Activated CD4-positive, alpha-beta T cell treated with anti-CD3 and anti-CD28 coated beads for 24 hours (primary cell): ENCODE data around the gene DNAAF2.
"Not testable (repeated sequence)": the region's sequence is repeated elsewhere in the genome, so short reads cannot be mapped to it uniquely, and the experiment has no call there.

Experiments
- DNase-seq, 2 donors: peaks; one replicate each; pipeline ENCODE4 v3.0.0-alpha.2; 2020; ENCODE audit warnings: low read depth in 2 of 2

DNAAF2 gene

DNA sequence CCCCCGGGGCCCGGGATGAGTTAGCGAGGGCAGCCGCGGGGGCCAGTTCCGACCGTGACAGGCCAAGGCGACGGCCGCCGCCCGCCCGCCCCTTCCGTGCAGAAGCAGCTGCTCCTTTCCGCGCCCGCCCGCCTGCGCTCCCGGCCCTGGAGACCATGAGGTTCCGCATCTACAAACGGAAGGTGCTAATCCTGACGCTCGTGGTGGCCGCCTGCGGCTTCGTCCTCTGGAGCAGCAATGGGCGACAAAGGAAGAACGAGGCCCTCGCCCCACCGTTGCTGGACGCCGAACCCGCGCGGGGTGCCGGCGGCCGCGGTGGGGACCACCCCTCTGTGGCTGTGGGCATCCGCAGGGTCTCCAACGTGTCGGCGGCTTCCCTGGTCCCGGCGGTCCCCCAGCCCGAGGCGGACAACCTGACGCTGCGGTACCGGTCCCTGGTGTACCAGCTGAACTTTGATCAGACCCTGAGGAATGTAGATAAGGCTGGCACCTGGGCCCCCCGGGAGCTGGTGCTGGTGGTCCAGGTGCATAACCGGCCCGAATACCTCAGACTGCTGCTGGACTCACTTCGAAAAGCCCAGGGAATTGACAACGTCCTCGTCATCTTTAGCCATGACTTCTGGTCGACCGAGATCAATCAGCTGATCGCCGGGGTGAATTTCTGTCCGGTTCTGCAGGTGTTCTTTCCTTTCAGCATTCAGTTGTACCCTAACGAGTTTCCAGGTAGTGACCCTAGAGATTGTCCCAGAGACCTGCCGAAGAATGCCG is 13.7 kb downstream of the DNAAF2 start:
- peak; percentile 31 to 44 for DNase-seq

DNA sequence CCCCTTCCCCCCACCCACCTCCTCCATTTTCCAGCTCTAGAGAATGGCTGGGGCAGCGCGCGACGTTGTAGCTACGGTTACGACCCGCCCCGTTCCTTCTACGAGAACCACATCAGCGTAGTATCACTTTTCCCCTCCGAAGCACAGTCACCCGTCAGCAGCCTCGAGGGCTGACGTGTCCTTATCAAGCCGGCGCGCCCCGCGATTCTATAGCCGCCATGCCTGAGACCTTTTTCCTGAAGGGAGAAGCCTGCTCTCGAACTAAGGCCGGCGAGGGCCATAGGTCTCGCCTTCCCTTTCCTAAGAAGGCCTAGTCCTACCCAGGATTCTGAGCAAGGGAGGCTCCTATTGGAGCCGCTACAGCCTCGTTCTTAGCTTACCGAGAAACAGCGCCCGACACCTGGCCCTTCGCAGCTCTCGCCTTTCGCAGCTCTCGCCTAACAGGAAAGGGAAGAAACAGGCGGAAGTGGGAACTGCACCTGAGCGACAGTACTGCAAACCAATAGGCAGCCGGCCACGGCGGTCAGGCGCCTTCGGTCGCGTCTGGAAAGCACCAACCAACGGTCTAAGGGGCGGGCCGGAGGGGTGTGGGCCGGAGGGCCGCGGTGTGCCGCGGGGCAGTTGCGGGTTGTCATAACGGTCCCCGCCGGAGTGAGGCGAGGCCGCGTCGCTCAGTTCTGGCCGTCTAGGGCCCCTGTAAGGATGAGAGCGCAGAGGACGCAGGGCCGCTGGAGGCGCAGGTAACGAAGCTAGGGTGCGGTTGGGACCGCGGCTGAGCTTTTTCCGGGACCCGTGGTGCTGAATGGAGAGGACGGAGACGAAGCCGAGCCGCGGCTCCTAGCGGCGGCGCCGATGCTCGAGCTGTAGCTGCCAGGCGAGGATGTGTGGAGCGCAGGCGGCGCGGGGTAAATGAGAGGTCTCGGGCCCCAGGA is 14.6 kb downstream of the DNAAF2 start, which contains the start of the genes MGAT2 and RPL36AL:
Gene MGAT2 (plus strand): TSS at position 618 of the 932 bp plus-strand sequence. CDS start 470 bp downstream, outside the sequence.
Gene RPL36AL (minus strand): TSS at position 445 of the 932 bp plus-strand sequence. CDS start 1,522 bp downstream, outside the sequence.
- peak; percentile 88 to 93 for DNase-seq

DNA sequence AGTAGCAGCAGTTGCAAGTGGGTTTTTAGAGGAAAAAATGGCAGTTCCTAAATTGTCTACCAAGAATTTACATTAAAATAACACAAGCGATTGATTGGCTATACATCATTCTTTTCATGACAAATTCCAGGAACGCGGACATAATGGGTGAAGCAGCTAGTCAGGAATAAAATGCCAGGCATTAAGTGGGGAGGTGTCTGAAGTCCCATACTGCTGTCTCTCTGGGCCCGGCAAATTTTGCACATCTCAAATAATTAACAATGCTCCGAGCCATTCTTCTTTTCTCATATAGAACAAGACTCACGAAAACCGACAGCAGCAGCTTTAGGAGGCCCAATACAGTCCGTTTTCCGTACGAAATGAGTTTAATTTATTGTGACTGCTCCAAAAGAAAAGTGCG is 15.3 kb downstream of the DNAAF2 start:
- no peak for DNase-seq

DNA sequence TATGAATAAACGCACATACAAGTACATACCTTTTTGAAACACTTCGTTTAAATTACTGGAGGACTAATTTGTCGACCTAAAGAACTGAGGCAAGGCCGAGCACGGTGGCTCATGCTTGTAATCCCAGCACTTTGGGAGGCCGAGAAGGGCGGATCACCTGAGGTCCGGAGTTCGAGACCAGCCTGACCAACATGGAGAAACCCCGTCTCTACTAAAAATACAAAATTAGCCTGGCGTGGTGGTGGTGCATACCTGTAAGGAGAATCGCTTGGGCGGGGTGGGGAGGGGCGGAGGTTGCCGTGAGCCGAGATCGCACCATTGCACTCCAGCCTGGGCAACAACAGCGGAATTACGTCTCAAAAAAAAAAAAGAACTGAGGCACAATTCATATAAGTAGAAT is 15.8 kb downstream of the DNAAF2 start:
- DNase-seq = not testable (repeated sequence)

DNA sequence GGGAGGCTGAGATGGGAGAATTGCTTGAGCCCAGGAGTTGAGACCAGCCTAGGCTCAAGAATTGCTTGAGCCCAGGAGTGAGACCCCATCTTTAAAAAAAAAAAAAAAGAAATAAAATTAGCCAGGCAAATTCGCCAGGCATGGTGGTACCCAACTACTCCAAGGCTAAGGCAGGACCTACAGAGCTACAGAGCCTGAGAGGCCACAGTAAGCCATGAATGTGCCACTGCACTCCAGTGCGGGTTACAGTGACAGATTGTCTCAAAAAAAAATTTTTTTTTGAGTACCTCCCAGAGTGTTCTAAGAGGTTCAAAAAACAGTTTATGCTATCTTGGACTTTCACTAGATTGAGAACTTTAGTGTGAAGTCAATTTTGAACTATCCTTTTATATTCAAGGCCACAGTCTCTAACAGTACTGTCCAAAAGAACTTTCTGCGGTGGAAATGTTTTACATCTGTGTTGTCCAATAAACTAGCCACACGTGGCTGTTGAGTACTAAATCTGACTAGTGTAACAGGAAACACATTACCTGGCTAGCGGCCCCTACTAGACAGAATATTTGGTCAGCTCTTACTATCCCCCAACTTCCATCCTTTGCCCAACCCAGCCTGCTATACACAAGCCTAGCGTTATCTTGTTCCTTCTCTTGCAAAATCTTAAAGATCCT is 17.1 kb downstream of the DNAAF2 start:
- DNase-seq = no peak

DNA sequence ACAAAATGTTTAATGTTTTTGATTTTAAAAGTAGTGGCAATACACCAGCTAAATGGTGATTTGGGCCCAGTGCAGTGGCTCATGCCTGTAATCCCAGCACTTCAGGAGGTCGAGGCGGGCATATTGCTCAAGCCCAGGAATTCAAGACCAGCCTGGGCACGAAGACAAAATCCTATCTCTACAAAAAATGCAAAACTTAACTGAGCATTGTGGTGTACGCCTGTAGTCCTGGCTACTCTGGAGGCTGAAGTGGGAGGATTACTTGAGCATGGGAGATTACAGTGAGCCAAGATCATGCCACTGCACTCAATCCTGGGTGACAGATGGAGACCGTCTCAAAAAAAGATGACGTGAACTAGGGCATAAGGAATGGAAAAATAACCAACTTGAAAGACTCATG is 19.3 kb downstream of the DNAAF2 start:
- no peak for DNase-seq

DNA sequence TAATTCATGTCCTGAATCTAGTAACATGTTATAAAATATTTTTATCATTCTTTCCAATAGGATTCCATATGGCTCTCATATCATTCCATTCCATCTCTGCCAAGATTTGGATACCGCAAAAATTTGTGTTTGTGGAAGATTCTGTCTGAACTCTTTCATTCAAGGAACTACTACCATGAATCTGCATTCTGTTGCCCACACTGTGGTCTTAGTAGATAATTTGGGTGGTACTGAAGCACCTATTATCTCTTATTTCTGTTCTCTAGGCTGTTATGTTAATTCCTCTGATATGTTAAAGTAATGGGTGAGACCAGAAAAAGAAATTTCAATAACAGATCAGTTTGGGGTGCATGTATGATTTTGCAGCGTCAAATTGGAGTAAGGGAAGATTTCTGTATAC is 20.8 kb downstream of the DNAAF2 start:
- DNase-seq = no peak

DNA sequence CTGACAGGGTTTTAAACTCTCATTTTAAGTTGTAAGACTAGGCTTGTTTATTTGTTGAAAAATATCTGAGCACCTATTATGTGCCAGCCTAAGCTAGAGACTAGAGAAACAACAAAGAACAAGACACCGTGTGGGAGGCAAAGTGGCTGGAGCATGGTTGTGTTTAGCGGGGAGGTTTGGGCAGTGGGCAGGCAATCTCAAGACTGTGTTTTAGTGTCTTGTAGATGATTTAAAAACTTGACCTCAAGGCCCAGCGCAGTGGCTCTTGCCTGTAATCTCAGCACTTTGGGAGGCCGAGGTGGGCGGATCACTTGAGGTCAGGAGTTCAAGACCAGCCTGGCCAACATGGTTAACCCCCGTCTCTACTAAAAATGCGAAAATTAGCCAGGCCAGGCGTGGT is 22.4 kb downstream of the DNAAF2 start:
- DNase-seq = no peak

DNA sequence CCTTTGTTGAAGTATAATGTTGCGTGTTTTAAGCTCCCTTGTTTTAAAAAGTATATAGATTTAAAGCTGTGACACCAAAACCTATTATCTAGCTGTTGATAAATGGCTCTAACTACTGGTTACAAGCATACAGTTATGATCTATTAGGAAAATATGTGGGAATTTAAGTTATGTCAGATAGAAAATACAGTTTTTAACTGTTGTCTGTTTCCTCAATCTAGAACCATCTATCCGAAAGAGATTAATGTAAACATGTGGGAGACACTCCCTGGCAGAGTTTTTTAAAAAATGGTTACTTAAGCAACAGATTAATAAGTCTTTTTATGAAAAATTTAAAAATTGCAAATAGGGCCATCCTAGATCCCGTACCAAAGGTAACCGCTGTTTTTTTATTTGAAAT is 22.8 kb downstream of the DNAAF2 start:
- no peak for DNase-seq

DNA sequence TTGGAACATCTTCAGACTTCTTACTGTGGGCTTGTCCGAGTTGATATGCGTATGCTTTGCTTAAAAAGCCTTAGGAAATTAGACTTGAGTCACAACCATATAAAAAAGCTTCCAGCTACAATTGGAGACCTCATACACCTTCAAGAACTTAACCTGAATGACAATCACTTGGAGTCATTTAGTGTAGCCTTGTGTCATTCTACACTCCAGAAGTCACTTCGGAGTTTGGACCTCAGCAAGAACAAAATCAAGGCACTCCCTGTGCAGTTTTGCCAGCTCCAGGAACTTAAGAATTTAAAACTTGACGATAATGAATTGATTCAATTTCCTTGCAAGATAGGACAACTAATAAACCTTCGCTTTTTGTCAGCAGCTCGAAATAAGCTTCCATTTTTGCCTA is 27.5 kb downstream of the DNAAF2 start:
- DNase-seq = no peak

DNA sequence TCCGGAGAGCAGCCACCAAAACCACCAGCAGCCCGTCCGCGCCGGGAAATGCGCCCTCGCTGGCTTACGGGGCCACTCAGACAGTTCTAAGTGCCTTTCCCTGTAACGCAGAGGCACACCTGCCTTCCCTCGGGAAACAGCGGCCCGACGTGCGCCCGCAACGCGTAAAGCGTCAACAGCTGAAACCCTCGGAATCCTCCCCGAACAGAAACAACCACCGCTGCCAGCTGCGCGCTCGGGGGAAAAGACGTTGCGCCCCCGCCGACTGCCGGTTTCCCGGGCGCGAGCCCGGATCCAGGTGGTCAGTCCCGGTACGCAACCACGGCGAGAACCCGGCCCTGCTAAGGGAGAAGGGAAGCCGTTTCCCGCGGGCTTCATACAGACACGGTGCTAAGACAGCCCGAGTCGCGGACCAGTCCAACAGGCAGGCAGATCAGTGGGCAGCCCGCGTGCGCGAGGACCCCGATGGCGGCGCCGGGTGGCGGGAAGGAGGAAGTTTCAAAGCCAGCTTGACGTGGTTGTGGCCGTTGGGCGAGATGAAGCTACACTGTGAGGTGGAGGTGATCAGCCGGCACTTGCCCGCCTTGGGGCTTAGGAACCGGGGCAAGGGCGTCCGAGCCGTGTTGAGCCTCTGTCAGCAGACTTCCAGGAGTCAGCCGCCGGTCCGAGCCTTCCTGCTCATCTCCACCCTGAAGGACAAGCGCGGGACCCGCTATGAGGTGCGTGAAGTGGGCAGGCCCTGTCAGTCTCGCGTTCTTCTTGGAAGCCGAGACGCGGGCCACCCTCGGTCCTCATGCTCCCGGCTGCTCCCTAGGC is 36.4 kb downstream of the DNAAF2 start, which contains the start of gene LRR1:
Gene LRR1 (plus strand): TSS at position 456 of the 816 bp plus-strand sequence. CDS start 81 bp downstream, at position 537.
- DNase-seq = peak; percentile 73 to 77

DNA sequence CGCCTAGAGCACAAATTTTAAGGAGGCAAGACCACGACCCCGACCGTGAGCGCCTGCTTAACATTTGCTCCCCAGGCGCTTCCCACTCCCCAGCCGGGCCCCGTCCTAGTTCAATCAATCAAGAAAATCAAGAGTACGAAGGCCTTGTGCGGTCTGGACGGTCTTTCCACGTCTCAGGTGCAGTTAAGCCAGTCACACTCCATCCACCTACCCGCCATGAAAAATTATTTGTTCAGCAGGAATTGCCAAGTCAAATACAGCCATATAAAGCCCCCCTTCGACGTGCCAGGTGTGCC is 36.9 kb downstream of the DNAAF2 start:
- no peak for DNase-seq

DNA sequence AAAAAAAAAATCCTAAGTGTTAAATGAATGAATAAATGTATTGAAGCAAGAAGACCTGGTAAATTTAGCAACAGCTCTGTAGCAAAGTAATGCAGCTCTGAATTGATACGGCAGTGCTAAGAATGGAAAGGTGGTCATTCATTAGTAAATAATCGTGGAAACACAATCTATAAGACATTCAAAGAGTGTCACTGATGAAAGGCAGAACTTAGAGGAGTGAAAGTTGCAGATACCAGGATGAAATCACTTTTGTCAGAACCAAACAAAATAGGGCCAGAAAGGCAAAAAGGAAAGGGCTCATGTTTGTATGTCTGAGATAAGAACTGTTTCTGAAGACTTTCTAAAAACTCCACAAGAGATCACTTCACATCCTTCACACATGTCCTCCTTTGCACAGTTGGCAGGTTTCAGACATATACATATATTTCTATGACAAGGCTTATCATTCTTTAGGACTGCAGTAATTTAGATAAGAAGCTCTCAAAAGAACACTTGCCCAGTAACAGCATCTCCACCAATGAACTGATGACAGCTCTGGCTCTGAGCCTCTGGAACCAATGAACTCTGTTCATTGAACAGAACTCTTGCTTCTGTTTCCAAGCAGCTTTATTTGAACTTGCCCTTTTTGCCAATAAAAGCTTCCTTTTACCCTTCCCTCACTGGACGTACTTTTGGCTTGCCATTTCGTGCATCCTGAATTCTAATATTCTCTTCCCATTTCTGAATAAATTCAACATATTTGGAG is 40.5 kb downstream of the DNAAF2 start:
- DNase-seq = no peak

DNA sequence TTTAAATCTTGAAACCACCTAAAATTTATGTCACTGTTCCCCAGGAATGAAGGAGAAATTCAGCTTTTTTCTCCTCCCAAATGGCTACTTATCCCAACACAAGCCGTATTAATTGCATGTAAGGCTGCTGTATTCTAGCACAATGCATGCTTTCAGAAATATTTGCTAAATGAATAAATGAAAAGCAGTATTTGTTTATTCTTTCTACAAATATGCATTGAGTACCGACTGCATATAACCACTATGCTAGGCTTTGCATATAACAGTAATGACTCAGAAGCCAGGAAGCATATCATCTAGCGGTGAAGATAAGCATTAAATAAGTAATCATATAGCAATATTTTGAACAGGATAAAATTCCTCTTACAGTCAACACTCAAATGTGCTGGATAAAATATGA is 42.0 kb downstream of the DNAAF2 start:
- DNase-seq = no peak

DNA sequence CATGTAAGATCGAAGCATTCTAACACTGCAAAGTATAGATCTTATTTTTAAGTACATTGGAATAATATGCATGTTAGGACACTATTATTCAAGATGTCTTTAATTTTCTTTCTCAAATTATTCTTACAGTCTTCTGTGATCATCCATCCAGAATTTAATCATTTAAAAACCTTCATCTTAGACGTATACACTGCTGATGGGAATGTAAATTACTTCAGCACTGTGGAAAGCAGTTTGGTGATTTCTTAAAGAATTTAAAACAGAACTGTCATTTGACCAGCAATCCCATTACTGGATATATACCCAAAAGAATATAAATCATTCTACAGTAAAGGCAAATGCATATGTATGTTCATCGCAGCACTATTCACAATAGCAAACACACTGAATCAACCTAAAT is 45.7 kb downstream of the DNAAF2 start:
- no peak for DNase-seq

DNA sequence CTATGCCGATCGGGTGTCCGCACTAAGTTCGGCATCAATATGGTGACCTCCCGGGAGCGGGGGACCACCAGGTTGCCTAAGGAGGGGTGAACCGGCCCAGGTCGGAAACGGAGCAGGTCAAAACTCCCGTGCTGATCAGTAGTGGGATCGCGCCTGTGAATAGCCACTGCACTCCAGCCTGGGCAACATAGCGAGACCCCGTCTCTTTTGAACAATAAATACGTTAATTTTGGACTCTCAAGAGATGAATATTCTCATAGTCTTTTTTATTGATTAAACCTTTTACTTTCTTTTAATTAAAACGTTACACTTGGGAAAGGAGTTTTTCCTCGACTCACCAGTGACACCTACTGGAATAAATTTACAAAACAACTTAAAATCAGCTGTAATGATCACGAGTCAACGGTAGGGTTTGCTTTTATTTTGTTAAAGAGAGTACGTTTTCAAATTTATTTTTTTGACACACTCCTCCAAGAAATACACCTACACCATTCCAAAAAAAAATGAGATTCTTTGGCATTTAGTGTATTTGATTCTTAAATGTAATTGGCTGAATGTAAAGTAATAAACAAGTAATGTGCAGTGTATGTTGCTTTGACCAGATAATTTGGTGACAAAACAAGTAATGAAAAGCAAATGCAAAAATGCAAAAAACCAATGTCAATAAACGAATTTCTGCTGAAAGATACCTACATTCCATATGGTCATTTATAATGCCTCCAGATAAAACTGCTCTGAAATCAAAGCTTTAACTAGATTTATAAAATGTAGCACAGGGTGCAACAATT is 48.2 kb downstream of the DNAAF2 start:
- peak in 1 of 2 donors; percentile 51 for DNase-seq

DNA sequence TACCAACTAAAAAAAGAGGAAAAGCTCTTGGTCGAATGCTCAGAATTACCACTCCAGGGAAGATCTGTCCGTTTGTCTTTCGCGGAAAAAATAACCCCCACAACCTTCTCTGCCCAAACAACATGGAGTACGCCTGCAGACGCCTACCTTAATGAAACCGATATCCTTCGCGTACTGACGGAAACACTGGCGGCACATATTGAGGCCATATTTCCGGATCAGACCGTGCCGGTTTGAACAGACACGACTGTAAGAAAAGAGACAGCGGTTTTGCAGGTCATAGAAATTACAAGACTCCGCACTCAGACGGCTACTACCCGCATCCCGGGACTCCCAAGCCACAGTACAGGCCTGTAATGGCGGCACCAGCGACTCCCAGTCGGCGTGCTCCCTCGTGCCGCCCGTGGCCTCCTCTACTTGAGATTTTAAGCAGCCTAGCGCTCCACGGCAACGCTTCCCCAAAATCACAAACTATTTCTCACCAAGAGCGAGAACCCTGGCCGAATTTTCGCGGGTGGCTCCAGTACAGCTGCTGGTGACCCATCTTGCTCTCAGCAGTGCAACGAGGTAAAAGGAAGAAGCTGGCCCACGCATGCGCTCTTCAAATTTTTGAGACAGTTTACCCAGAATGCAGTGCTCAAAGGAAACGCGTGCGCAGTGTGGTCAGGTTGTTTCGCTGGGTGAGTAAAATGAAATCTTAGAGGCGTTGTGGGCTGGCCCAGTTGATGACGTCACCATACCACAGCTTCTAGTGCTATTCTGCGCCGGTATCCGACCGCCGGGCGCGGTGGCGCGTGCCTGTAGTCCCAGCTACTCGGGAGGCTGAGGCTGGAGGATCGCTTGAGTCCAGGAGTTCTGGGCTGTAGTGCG is 49.0 kb downstream of the DNAAF2 start, which contains the start of gene RPS29:
Gene RPS29 (minus strand): TSS at position 578 of the 870 bp plus-strand sequence. CDS start 34 bp downstream, at position 544.
- DNase-seq = peak; percentile 95 to 96

DNA sequence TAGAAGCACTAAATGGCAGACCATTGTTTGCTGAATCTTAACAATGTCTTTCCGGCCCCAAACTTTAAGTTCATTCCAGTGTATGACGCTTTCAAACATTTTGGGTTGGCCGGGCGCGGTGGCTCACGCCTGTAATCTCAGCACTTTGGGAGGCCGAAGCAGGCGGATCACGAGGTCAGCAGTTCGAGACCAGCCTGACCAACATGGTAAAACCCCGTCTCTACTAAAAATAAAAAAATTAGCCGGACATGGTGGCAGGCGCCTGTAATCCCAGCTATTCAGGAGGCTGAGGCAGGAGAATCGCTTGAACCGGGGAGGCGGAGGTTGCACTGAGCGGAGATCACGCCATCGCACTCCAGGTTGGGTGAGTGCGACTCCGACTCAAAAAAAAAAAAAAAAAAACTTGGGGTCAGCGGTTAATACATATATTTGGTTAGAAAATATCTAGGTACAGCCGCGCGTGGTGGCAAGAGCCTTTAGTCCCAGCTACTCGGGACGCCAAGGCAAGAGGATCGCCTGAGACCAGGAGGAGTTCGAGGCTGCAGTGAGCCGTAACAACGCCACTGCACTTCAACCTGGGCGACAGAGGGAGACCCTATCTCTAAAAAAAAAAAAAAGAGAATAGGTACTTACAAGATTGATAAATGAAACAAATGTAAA is 49.9 kb downstream of the DNAAF2 start:
- not testable (repeated sequence) for DNase-seq
